ENCODE data around the gene SLFN12L.
"Not testable (repeated sequence)": the region's sequence is repeated elsewhere in the genome, so short reads cannot be mapped to it uniquely, and the experiment has no call there.

SLFN12L gene

GRCh38 chr17:35486920-35487732 lies 50.4 kb downstream of the SLFN12L start:
- Histone ChIP-seq H3K4me3 (ENCODE audit: insufficient read depth, low read depth, low read length, poor library complexity, severe bottlenecking) (peak overlapping the region; percentile 80), H3K27ac (ENCODE audit: insufficient read depth, low read length, poor library complexity, severe bottlenecking) (peak overlapping the region; percentile 81), H3K4me1 (ENCODE audit: control insufficient read depth, insufficient read depth, low read length, poor library complexity, severe bottlenecking) (peaks cover 11% of the 10 kb centered on the region), H3K27me3 (replicated peaks; ENCODE audit: control insufficient read depth, insufficient read depth, low read length, poor library complexity, severe bottlenecking) (no peaks in the 10 kb centered on the region), H3K9me3 (ENCODE audit: control insufficient read depth, low read length) (no peaks in the 10 kb centered on the region), H3K36me3 (ENCODE audit: control insufficient read depth, insufficient read depth, low read length) (peaks cover 20% of the 10 kb centered on the region)
- peak; percentile 55 to 61 (median 57) for DNase-seq

GRCh38 chr17:35479271-35479670 lies 58.2 kb downstream of the SLFN12L start:
- H3K4me3 ChIP-seq (ENCODE audit: insufficient read depth, low read depth, low read length, poor library complexity, severe bottlenecking) = no peak overlapping the region
- no peaks in the 10 kb centered on the region for H3K9me3 ChIP-seq (ENCODE audit: control insufficient read depth, low read length)
- no peaks in the 10 kb centered on the region for H3K27me3 ChIP-seq (replicated peaks; ENCODE audit: control insufficient read depth, insufficient read depth, low read length, poor library complexity, severe bottlenecking)
- no peak overlapping the region for H3K27ac ChIP-seq (ENCODE audit: insufficient read depth, low read length, poor library complexity, severe bottlenecking)
- peaks cover 43% of the 10 kb centered on the region for H3K36me3 ChIP-seq (ENCODE audit: control insufficient read depth, insufficient read depth, low read length)
- no peak for DNase-seq
- H3K4me1 ChIP-seq (ENCODE audit: control insufficient read depth, insufficient read depth, low read length, poor library complexity, severe bottlenecking) = no peaks in the 10 kb centered on the region

- Histone ChIP-seq H3K36me3 (ENCODE audit: control insufficient read depth, insufficient read depth, low read length) (peaks cover 36% of the 10 kb centered on the region), H3K27me3 (replicated peaks; ENCODE audit: control insufficient read depth, insufficient read depth, low read length, poor library complexity, severe bottlenecking) (no peaks in the 10 kb centered on the region), H3K27ac (ENCODE audit: insufficient read depth, low read length, poor library complexity, severe bottlenecking) (no peak overlapping the region), H3K4me3 (ENCODE audit: insufficient read depth, low read depth, low read length, poor library complexity, severe bottlenecking) (no peak overlapping the region), H3K9me3 (ENCODE audit: control insufficient read depth, low read length) (no peaks in the 10 kb centered on the region), H3K4me1 (ENCODE audit: control insufficient read depth, insufficient read depth, low read length, poor library complexity, severe bottlenecking) (no peaks in the 10 kb centered on the region)
- no peak for DNase-seq
These were observed 60.2 kb downstream of the SLFN12L start for GRCh38 chr17:35477248-35477647.

GRCh38 chr17:35476283-35476820 lies 61.1 kb downstream of the SLFN12L start:
- H3K9me3 ChIP-seq (ENCODE audit: control insufficient read depth, low read length) = no peaks in the 10 kb centered on the region
- H3K27ac ChIP-seq (ENCODE audit: insufficient read depth, low read length, poor library complexity, severe bottlenecking) = no peak overlapping the region

GRCh38 chr17:35468475-35468874 lies 69.0 kb downstream of the SLFN12L start:
- peak overlapping the region; percentile 30 for H3K27ac ChIP-seq (ENCODE audit: insufficient read depth, low read length, poor library complexity, severe bottlenecking)

More at GRCh38 chr17:35476283-35476820, 61.1 kb downstream of the SLFN12L start:
- Histone ChIP-seq H3K36me3 (ENCODE audit: control insufficient read depth, insufficient read depth, low read length) (peaks cover 36% of the 10 kb centered on the region), H3K27me3 (replicated peaks; ENCODE audit: control insufficient read depth, insufficient read depth, low read length, poor library complexity, severe bottlenecking) (no peaks in the 10 kb centered on the region), H3K4me3 (ENCODE audit: insufficient read depth, low read depth, low read length, poor library complexity, severe bottlenecking) (no peak overlapping the region), H3K4me1 (ENCODE audit: control insufficient read depth, insufficient read depth, low read length, poor library complexity, severe bottlenecking) (no peaks in the 10 kb centered on the region)
- no peak for DNase-seq

GRCh38 chr17:35467824-35468223 lies 69.7 kb downstream of the SLFN12L start:
- peaks cover 16% of the 10 kb centered on the region for H3K4me1 ChIP-seq (ENCODE audit: control insufficient read depth, insufficient read depth, low read length, poor library complexity, severe bottlenecking)
- H3K27me3 ChIP-seq (replicated peaks; ENCODE audit: control insufficient read depth, insufficient read depth, low read length, poor library complexity, severe bottlenecking) = no peaks in the 10 kb centered on the region
- DNase-seq = no peak
- no peaks in the 10 kb centered on the region for H3K36me3 ChIP-seq (ENCODE audit: control insufficient read depth, insufficient read depth, low read length)
- H3K9me3 ChIP-seq (ENCODE audit: control insufficient read depth, low read length) = no peaks in the 10 kb centered on the region
- H3K27ac ChIP-seq (ENCODE audit: insufficient read depth, low read length, poor library complexity, severe bottlenecking) = no peak overlapping the region
- H3K4me3 ChIP-seq (ENCODE audit: insufficient read depth, low read depth, low read length, poor library complexity, severe bottlenecking) = no peak overlapping the region

More at GRCh38 chr17:35468475-35468874, 69.0 kb downstream of the SLFN12L start:
- Histone ChIP-seq H3K4me3 (ENCODE audit: insufficient read depth, low read depth, low read length, poor library complexity, severe bottlenecking) (no peak overlapping the region), H3K36me3 (ENCODE audit: control insufficient read depth, insufficient read depth, low read length) (no peaks in the 10 kb centered on the region), H3K27me3 (replicated peaks; ENCODE audit: control insufficient read depth, insufficient read depth, low read length, poor library complexity, severe bottlenecking) (no peaks in the 10 kb centered on the region), H3K4me1 (ENCODE audit: control insufficient read depth, insufficient read depth, low read length, poor library complexity, severe bottlenecking) (peaks cover 16% of the 10 kb centered on the region), H3K9me3 (ENCODE audit: control insufficient read depth, low read length) (no peaks in the 10 kb centered on the region)
- no peak for DNase-seq

- no peaks in the 10 kb centered on the region for H3K9me3 ChIP-seq (ENCODE audit: control insufficient read depth, low read length)
- H3K4me3 ChIP-seq (ENCODE audit: insufficient read depth, low read depth, low read length, poor library complexity, severe bottlenecking) = peak overlapping the region; percentile 31
- no peaks in the 10 kb centered on the region for H3K27me3 ChIP-seq (replicated peaks; ENCODE audit: control insufficient read depth, insufficient read depth, low read length, poor library complexity, severe bottlenecking)
- H3K27ac ChIP-seq (ENCODE audit: insufficient read depth, low read length, poor library complexity, severe bottlenecking) = peak overlapping the region; percentile 14
- peak; percentile 55 to 64 (median 62) for DNase-seq
- no peaks in the 10 kb centered on the region for H3K4me1 ChIP-seq (ENCODE audit: control insufficient read depth, insufficient read depth, low read length, poor library complexity, severe bottlenecking)
- H3K36me3 ChIP-seq (ENCODE audit: control insufficient read depth, insufficient read depth, low read length) = no peaks in the 10 kb centered on the region
These were observed 77.1 kb downstream of the SLFN12L start for GRCh38 chr17:35460354-35460851.

GRCh38 chr17:35454035-35454434 lies 83.4 kb downstream of the SLFN12L start:
- not testable (repeated sequence) for H3K9me3 ChIP-seq (ENCODE audit: control insufficient read depth, low read length); H3K36me3 ChIP-seq (ENCODE audit: control insufficient read depth, insufficient read depth, low read length); H3K4me3 ChIP-seq (ENCODE audit: insufficient read depth, low read depth, low read length, poor library complexity, severe bottlenecking); H3K4me1 ChIP-seq (ENCODE audit: control insufficient read depth, insufficient read depth, low read length, poor library complexity, severe bottlenecking); DNase-seq; H3K27ac ChIP-seq (ENCODE audit: insufficient read depth, low read length, poor library complexity, severe bottlenecking); H3K27me3 ChIP-seq (replicated peaks; ENCODE audit: control insufficient read depth, insufficient read depth, low read length, poor library complexity, severe bottlenecking)

GRCh38 chr17:35453171-35453570 lies 84.3 kb downstream of the SLFN12L start:
- H3K27ac ChIP-seq (ENCODE audit: insufficient read depth, low read length, poor library complexity, severe bottlenecking) = no peak overlapping the region
- no peaks in the 10 kb centered on the region for H3K4me1 ChIP-seq (ENCODE audit: control insufficient read depth, insufficient read depth, low read length, poor library complexity, severe bottlenecking)

GRCh38 chr17:35449371-35449931 lies 88.0 kb downstream of the SLFN12L start:
- H3K36me3 ChIP-seq (ENCODE audit: control insufficient read depth, insufficient read depth, low read length) = no peaks in the 10 kb centered on the region
- H3K4me3 ChIP-seq (ENCODE audit: insufficient read depth, low read depth, low read length, poor library complexity, severe bottlenecking) = no peak overlapping the region
- H3K4me1 ChIP-seq (ENCODE audit: control insufficient read depth, insufficient read depth, low read length, poor library complexity, severe bottlenecking) = no peaks in the 10 kb centered on the region
- DNase-seq = no peak
- H3K27ac ChIP-seq (ENCODE audit: insufficient read depth, low read length, poor library complexity, severe bottlenecking) = no peak overlapping the region
- H3K27me3 ChIP-seq (replicated peaks; ENCODE audit: control insufficient read depth, insufficient read depth, low read length, poor library complexity, severe bottlenecking) = no peaks in the 10 kb centered on the region
- H3K9me3 ChIP-seq (ENCODE audit: control insufficient read depth, low read length) = no peaks in the 10 kb centered on the region

More at GRCh38 chr17:35453171-35453570, 84.3 kb downstream of the SLFN12L start:
- Histone ChIP-seq H3K9me3 (ENCODE audit: control insufficient read depth, low read length) (no peaks in the 10 kb centered on the region), H3K36me3 (ENCODE audit: control insufficient read depth, insufficient read depth, low read length) (no peaks in the 10 kb centered on the region), H3K4me3 (ENCODE audit: insufficient read depth, low read depth, low read length, poor library complexity, severe bottlenecking) (no peak overlapping the region), H3K27me3 (replicated peaks; ENCODE audit: control insufficient read depth, insufficient read depth, low read length, poor library complexity, severe bottlenecking) (no peaks in the 10 kb centered on the region)
- DNase-seq = no peak
